Kidney (tissue), 14 donors: Measurements from ENCODE around the gene EDNRA. TPM values are rescaled to one million over a fixed set of nuclear protein-coding genes. Genes with fewer than 3 reads are reported as not detected.

ENCODE experiments used
- DNase-seq, 5 donors: peaks; one replicate each; pipeline ENCODE4 v3.0.0-alpha.2; 2013 to 2020
- FAIRE-seq: peaks from 2 replicates; lab custom pipeline; 2012; peaks lifted over from hg19 to GRCh38; lab: Jason Lieb, UNC
- H3K27ac ChIP-seq, 2 donors: one replicate each; pipeline ENCODE4 v1.7.0; 2013; ENCODE audit warnings: low read depth in 2 of 2, low read length in 2 of 2, inconsistent platforms in 1 of 2
- H3K27me3 ChIP-seq: one replicate; pipeline ENCODE4 v1.7.1; 2013; ENCODE audit warnings: low read length, inconsistent platforms; ENCODE audit not compliant: control insufficient read depth, insufficient read depth
- H3K36me3 ChIP-seq, 3 donors: one replicate each; pipeline versions ENCODE4 v1.7.0 to v1.7.1; 2013; ENCODE audit warnings: low read length in 3 of 3, control low read depth in 1 of 3, inconsistent platforms in 1 of 3; ENCODE audit not compliant: insufficient read depth in 3 of 3, control insufficient read depth in 2 of 3
- H3K4me1 ChIP-seq, 3 donors: one replicate each; pipeline versions ENCODE4 v1.7.0 to v1.7.1; 2013; ENCODE audit warnings: low read length in 3 of 3, inconsistent platforms in 1 of 3, low read depth in 1 of 3; ENCODE audit not compliant: control insufficient read depth in 2 of 3, insufficient read depth in 2 of 3
- H3K4me3 ChIP-seq, 3 donors: one replicate each; pipeline versions ENCODE4 v1.7.0 to v1.8.1; 2013; ENCODE audit warnings: low read length in 3 of 3, control low read depth in 1 of 3, inconsistent platforms in 1 of 3
- H3K9ac ChIP-seq, 3 donors: one replicate each; pipeline versions ENCODE4 v1.7.0 to v1.7.1; 2013; ENCODE audit warnings: low read length in 3 of 3, control low read depth in 1 of 3, inconsistent platforms in 1 of 3
- H3K9me3 ChIP-seq, 3 donors: one replicate each; pipeline versions ENCODE4 v1.7.0 to v1.7.1; 2013; ENCODE audit warnings: low read length in 3 of 3, control low read depth in 1 of 3, inconsistent platforms in 1 of 3; ENCODE audit not compliant: control insufficient read depth in 2 of 3, insufficient read depth in 1 of 3
- CTCF ChIP-seq: IDR thresholded peaks from 3 replicates; pipeline ENCODE4 v1.5.1; 2012; ENCODE audit warnings: mild to moderate bottlenecking, moderate library complexity, borderline replicate concordance; ENCODE audit not compliant: insufficient read depth; ENCODE audit errors: extremely low read depth
- intact Hi-C: fragments of 100-400 bp; cut with DNase I; formaldehyde crosslinking; loops from one replicate; pipeline ENCODE4 v1.11.1; 2022
- polyA plus RNA-seq: library from polyadenylated mRNA; stranded (reverse); fragments of 350-450 nt; fragmentation: Illumina TruSeq; extraction: RNeasy Lipid Tissue Mini Kit (QIAGEN cat#74804); gene quantifications from one replicate; pipeline ENCODE4 v1.2.3, GENCODE V29; 2014; ENCODE audit warnings: low read depth, low replicate concordance; ENCODE audit not compliant: insufficient read depth
- total RNA-seq: library from RNA; stranded (reverse); fragmentation: NEBNext Ultra II Directional; extraction: Animal tissue kit (Norgen Biotek cat#: 25700); gene quantifications from one replicate; pipeline ENCODE4 v1.2.1, GENCODE V29; 2021
- donor health status: control.
- donor health status: control.
- donor health status: control.
- donor health status: control.
- donor health status: control.
- donor health status: DM: yes; HTN: yes; CAD: no.
- donor health status: Normal renal cell carcinoma (clear cell type).

EDNRA gene
- total and polyA plus RNA-seq, 2 donors from 2014 or later: 3.2 to 8.1 TPM

GRCh38 chr4:147492306-147492705 lies 11.4 kb downstream of the EDNRA start:
- peaks cover 0 to 2% (median 0%) of the 10 kb centered on the region in 3 donors for H3K4me1 ChIP-seq
- intact Hi-C loops: no loop called here
- TF ChIP-seq CTCF: no peak
- no peak overlapping the region for H3K4me3 ChIP-seq
- H3K36me3 ChIP-seq: peaks cover 0 to 3% (median 0%) of the 10 kb centered on the region in 3 donors
- H3K27me3 ChIP-seq: no peaks in the 10 kb centered on the region
- FAIRE-seq (no peak), DNase-seq (no peak)
- no peak overlapping the region for H3K27ac ChIP-seq
- no peaks in the 10 kb centered on the region for H3K9me3 ChIP-seq
- no peak overlapping the region for H3K9ac ChIP-seq

GRCh38 chr4:147492761-147493160 lies 11.9 kb downstream of the EDNRA start:
- FAIRE-seq: no peak
- peaks cover 0 to 2% (median 0%) of the 10 kb centered on the region in 3 donors for H3K4me1 ChIP-seq
- intact Hi-C loops: no loop called here
- no peak for TF ChIP-seq CTCF
- no peaks in the 10 kb centered on the region for H3K9me3 ChIP-seq
- no peak overlapping the region for H3K27ac ChIP-seq
- no peak overlapping the region for H3K4me3 ChIP-seq
- peak in 4 of 5 donors; percentile 45 to 89 (median 61) for DNase-seq
- no peak overlapping the region for H3K9ac ChIP-seq
- no peaks in the 10 kb centered on the region for H3K27me3 ChIP-seq
- H3K36me3 ChIP-seq: peaks cover 0 to 3% (median 0%) of the 10 kb centered on the region in 3 donors

- no peaks in the 10 kb centered on the region for H3K9me3 ChIP-seq
- intact Hi-C loops: no loop called here
Measured at GRCh38 chr4:147493307-147493706, 12.4 kb downstream of the EDNRA start.

More at GRCh38 chr4:147493307-147493706, 12.4 kb downstream of the EDNRA start:
- Histone ChIP-seq H3K9ac (no peak overlapping the region), H3K4me1 (peaks cover 0 to 2% (median 0%) of the 10 kb centered on the region in 3 donors), H3K36me3 (peaks cover 0 to 3% (median 0%) of the 10 kb centered on the region in 3 donors), H3K27me3 (no peaks in the 10 kb centered on the region), H3K4me3 (no peak overlapping the region), H3K27ac (no peak overlapping the region)
- TF ChIP-seq CTCF: no peak
- DNase-seq (no peak), FAIRE-seq (peak; percentile 29)
